K562 (cell line): ENCODE measurements around the gene CHM. TPM values are rescaled to one million over a fixed set of nuclear protein-coding genes. Genes with fewer than 3 reads are reported as not detected.

Experiments used
- FOSL1 ChIP-seq: fragments of 200-800 bp; sonication (Bioruptor generic); conservative IDR thresholded peaks from 2 replicates; pipeline ENCODE4 v1.6.1; 2016; ENCODE audit warnings: missing genetic modification characterization, missing compliant biosample characterization
- HMG20B ChIP-seq: fragments of 250-450 bp; sonication (Bioruptor Pico); IDR thresholded peaks from 2 replicates; pipeline ENCODE4 v1.5.0; 2021; ENCODE audit warnings: mild to moderate bottlenecking
- IRF2 ChIP-seq: sonication (generic); formaldehyde crosslinking; IDR thresholded peaks from 2 replicates; pipeline ENCODE4 v1.8.1; 2022; ENCODE audit warnings: mild to moderate bottlenecking, missing genetic modification reagents
- KDM5B ChIP-seq: fragments of 200-600 bp; sonication (generic); IDR thresholded peaks from 2 replicates; pipeline ENCODE4 v1.6.1; 2012; ENCODE audit warnings: low read depth, mild to moderate bottlenecking, moderate library complexity, low read length, control low read depth, inconsistent platforms; ENCODE audit not compliant: insufficient replicate concordance
- ZBTB8A ChIP-seq: fragments of 450-650 bp; IDR thresholded peaks from 2 replicates; pipeline ENCODE4 v1.6.1; 2018; ENCODE audit warnings: mild to moderate bottlenecking, moderate library complexity; ENCODE audit not compliant: partially characterized antibody
- polyA plus RNA-seq, 8 experiments: library from polyadenylated mRNA; depleted of rRNA in 4 of 8; stranded (reverse) in 5 of 8; unstranded in 3 of 8; fragments of >200 nt; fragmentation: Nextera tagmentation in 2 of 8; fragmentation: Illumina TruSeq in 1 of 8; extraction: Ambion mirVana in 2 of 8; extraction: Trizol in 1 of 8; gene quantifications; 2 replicates each; pipeline versions ENCODE4 v1.2.1 to v1.2.3, GENCODE V29; 2011 to 2014; ENCODE audit warnings: inconsistent platforms in 1 of 8, missing spikeins in 1 of 8
- total RNA-seq, 7 experiments: library from RNA; depleted of rRNA in 6 of 7; stranded (reverse); fragments of >200 nt in 6 of 7; fragmentation: Illumina TruSeq in 2 of 7; extraction: Trizol in 2 of 7; gene quantifications; 2 replicates each; pipeline versions ENCODE4 v1.2.1 to v1.2.3, GENCODE V29; 2011 to 2021; ENCODE audit warnings: low replicate concordance in 1 of 7
- TF ChIP-seq, protein P1 (sequence below), 2 experiments: IDR thresholded peaks; 2 replicates each; pipeline ENCODE4 v1.6.1; 2012; ENCODE audit warnings: improper control_type of control experiment in 2 of 2, low read depth in 2 of 2, low read length in 2 of 2, borderline replicate concordance in 1 of 2
- TF ChIP-seq, protein P2 (sequence below): sonication (generic); formaldehyde crosslinking; IDR thresholded peaks from 2 replicates; pipeline ENCODE4 v1.8.0; 2023; ENCODE audit warnings: missing genetic modification reagents, mild to moderate bottlenecking, borderline replicate concordance
- TF ChIP-seq, protein P3 (sequence below): fragments of 450-650 bp; conservative IDR thresholded peaks from 2 replicates; pipeline ENCODE4 v1.6.1; 2016; ENCODE audit warnings: missing genetic modification characterization, low read depth, mild to moderate bottlenecking, control low read depth, missing compliant biosample characterization
- TF ChIP-seq, protein P4 (sequence below): fragments of 250-450 bp; sonication (Bioruptor Pico); IDR thresholded peaks from 2 replicates; pipeline ENCODE4 v1.5.0; 2020; ENCODE audit warnings: mild to moderate bottlenecking, borderline replicate concordance
- TF ChIP-seq, protein P5 (sequence below): sonication (generic); formaldehyde crosslinking; IDR thresholded peaks from 2 replicates; pipeline ENCODE4 v1.8.0; 2022; ENCODE audit warnings: mild to moderate bottlenecking, missing genetic modification reagents
- TF ChIP-seq, protein P6 (sequence below): fragments of 450-650 bp; formaldehyde crosslinking; IDR thresholded peaks from 2 replicates; pipeline ENCODE4 v1.4.0; 2022; ENCODE audit warnings: mild to moderate bottlenecking, moderate library complexity

Gene CHM
- total and polyA plus RNA-seq, 9 of the 15 experiments (the other 6 are each of a cell fraction or from before 2014, with no cell fraction given): 2.2 to 9.0 (median 4.6) TPM

DNA sequence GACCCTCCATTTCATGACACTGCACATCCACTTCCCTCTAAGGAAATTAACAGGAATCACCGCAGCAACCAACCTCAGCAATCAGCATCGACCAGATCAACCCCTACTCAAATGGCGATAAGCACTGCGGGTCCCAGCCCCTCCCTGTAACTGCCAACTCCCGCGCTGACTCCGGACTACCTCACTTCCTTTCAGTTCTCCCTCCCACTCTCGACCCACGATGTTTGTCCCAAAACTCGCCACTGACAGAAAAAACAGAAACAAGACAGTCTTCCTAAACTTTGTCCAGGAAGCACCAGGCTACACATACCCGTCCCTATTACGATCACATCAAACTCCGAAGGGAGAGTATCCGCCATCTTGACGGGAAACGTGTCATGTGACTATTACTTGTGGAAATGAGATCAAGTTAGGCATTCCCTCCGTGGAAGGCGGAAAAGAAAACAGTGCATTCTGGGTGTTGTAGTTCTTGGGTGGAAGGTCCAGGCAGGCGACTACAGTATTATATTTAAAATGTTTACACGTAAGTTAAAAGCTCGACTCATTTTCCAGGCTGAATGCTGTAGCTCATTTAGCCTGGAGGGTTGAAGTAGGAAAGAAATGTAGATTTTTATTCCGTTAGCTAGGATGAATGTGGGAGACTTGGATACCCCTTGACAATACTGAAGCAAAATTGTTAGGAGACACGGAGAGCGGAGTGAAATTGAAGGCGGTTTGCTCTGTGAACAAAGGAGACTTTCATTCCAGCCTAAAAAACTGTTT lies at the start of gene CHM (continued):
- TF ChIP-seq, protein P1, sequence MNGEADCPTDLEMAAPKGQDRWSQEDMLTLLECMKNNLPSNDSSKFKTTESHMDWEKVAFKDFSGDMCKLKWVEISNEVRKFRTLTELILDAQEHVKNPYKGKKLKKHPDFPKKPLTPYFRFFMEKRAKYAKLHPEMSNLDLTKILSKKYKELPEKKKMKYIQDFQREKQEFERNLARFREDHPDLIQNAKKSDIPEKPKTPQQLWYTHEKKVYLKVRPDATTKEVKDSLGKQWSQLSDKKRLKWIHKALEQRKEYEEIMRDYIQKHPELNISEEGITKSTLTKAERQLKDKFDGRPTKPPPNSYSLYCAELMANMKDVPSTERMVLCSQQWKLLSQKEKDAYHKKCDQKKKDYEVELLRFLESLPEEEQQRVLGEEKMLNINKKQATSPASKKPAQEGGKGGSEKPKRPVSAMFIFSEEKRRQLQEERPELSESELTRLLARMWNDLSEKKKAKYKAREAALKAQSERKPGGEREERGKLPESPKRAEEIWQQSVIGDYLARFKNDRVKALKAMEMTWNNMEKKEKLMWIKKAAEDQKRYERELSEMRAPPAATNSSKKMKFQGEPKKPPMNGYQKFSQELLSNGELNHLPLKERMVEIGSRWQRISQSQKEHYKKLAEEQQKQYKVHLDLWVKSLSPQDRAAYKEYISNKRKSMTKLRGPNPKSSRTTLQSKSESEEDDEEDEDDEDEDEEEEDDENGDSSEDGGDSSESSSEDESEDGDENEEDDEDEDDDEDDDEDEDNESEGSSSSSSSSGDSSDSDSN (IDR thresholded peaks at IDR 0.05; ENCODE audit: borderline replicate concordance in 1 of 2, low read depth in 2 of 2, low read length in 2 of 2): no peak
- TF ChIP-seq, protein P2, sequence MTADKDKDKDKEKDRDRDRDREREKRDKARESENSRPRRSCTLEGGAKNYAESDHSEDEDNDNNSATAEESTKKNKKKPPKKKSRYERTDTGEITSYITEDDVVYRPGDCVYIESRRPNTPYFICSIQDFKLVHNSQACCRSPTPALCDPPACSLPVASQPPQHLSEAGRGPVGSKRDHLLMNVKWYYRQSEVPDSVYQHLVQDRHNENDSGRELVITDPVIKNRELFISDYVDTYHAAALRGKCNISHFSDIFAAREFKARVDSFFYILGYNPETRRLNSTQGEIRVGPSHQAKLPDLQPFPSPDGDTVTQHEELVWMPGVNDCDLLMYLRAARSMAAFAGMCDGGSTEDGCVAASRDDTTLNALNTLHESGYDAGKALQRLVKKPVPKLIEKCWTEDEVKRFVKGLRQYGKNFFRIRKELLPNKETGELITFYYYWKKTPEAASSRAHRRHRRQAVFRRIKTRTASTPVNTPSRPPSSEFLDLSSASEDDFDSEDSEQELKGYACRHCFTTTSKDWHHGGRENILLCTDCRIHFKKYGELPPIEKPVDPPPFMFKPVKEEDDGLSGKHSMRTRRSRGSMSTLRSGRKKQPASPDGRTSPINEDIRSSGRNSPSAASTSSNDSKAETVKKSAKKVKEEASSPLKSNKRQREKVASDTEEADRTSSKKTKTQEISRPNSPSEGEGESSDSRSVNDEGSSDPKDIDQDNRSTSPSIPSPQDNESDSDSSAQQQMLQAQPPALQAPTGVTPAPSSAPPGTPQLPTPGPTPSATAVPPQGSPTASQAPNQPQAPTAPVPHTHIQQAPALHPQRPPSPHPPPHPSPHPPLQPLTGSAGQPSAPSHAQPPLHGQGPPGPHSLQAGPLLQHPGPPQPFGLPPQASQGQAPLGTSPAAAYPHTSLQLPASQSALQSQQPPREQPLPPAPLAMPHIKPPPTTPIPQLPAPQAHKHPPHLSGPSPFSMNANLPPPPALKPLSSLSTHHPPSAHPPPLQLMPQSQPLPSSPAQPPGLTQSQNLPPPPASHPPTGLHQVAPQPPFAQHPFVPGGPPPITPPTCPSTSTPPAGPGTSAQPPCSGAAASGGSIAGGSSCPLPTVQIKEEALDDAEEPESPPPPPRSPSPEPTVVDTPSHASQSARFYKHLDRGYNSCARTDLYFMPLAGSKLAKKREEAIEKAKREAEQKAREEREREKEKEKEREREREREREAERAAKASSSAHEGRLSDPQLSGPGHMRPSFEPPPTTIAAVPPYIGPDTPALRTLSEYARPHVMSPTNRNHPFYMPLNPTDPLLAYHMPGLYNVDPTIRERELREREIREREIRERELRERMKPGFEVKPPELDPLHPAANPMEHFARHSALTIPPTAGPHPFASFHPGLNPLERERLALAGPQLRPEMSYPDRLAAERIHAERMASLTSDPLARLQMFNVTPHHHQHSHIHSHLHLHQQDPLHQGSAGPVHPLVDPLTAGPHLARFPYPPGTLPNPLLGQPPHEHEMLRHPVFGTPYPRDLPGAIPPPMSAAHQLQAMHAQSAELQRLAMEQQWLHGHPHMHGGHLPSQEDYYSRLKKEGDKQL (CRISPR knock-in tag): no peak
- TF ChIP-seq IRF2: no peak
- TF ChIP-seq, protein P3, sequence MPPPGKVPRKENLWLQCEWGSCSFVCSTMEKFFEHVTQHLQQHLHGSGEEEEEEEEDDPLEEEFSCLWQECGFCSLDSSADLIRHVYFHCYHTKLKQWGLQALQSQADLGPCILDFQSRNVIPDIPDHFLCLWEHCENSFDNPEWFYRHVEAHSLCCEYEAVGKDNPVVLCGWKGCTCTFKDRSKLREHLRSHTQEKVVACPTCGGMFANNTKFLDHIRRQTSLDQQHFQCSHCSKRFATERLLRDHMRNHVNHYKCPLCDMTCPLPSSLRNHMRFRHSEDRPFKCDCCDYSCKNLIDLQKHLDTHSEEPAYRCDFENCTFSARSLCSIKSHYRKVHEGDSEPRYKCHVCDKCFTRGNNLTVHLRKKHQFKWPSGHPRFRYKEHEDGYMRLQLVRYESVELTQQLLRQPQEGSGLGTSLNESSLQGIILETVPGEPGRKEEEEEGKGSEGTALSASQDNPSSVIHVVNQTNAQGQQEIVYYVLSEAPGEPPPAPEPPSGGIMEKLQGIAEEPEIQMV (tag): no peak
- peak; percentile 84 for TF ChIP-seq KDM5B
- TF ChIP-seq, protein P4, sequence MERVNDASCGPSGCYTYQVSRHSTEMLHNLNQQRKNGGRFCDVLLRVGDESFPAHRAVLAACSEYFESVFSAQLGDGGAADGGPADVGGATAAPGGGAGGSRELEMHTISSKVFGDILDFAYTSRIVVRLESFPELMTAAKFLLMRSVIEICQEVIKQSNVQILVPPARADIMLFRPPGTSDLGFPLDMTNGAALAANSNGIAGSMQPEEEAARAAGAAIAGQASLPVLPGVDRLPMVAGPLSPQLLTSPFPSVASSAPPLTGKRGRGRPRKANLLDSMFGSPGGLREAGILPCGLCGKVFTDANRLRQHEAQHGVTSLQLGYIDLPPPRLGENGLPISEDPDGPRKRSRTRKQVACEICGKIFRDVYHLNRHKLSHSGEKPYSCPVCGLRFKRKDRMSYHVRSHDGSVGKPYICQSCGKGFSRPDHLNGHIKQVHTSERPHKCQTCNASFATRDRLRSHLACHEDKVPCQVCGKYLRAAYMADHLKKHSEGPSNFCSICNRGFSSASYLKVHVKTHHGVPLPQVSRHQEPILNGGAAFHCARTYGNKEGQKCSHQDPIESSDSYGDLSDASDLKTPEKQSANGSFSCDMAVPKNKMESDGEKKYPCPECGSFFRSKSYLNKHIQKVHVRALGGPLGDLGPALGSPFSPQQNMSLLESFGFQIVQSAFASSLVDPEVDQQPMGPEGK (CRISPR knock-in tag): no peak
- TF ChIP-seq FOSL1 (tag): 0 out of 2 replicates have a peak, but pooled peaks have one; percentile 20
- TF ChIP-seq ZBTB8A: no peak
- no peak for TF ChIP-seq HMG20B (CRISPR knock-in tag)
- TF ChIP-seq, protein P5, sequence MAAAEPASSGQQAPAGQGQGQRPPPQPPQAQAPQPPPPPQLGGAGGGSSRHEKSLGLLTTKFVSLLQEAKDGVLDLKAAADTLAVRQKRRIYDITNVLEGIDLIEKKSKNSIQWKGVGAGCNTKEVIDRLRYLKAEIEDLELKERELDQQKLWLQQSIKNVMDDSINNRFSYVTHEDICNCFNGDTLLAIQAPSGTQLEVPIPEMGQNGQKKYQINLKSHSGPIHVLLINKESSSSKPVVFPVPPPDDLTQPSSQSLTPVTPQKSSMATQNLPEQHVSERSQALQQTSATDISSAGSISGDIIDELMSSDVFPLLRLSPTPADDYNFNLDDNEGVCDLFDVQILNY: no peak
- TF ChIP-seq, protein P6, sequence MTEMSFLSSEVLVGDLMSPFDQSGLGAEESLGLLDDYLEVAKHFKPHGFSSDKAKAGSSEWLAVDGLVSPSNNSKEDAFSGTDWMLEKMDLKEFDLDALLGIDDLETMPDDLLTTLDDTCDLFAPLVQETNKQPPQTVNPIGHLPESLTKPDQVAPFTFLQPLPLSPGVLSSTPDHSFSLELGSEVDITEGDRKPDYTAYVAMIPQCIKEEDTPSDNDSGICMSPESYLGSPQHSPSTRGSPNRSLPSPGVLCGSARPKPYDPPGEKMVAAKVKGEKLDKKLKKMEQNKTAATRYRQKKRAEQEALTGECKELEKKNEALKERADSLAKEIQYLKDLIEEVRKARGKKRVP: no peak
